ENCODE results near the gene FBLIM1. TPM values are rescaled to one million over a fixed set of nuclear protein-coding genes. Genes with fewer than 3 reads are reported as not detected.

The FBLIM1 gene
- total and polyA plus RNA-seq, 2 donors: 1.6 to 10.3 TPM

GRCh38 chr1:15750924-15751323, 7.7 kb upstream of the FBLIM1 start:
- Histone ChIP-seq H3K27ac (ENCODE audit: low read depth in 1 of 2, low read length in 1 of 2) (no peak overlapping the region), H3K9me3 (ENCODE audit: control insufficient read depth in 2 of 2, insufficient read depth in 1 of 2, low read length in 1 of 2) (no peaks in the 10 kb centered on the region), H3K4me3 (ENCODE audit: low read length in 2 of 2) (no peak overlapping the region), H3K36me3 (ENCODE audit: control insufficient read depth in 2 of 2, insufficient read depth in 2 of 2, low read length in 1 of 2) (no peaks in the 10 kb centered on the region), H3K4me1 (ENCODE audit: control insufficient read depth in 2 of 2, insufficient read depth in 2 of 2, low read length in 2 of 2) (no peaks in the 10 kb centered on the region), H3K27me3 (ENCODE audit: control insufficient read depth in 2 of 2, insufficient read depth in 1 of 2, low read length in 1 of 2) (peaks cover 0 to 12% of the 10 kb centered on the region in 2 donors)
- WGBS: 94% methylated on average over 12 of the region's 12 CpGs
- no peak for DNase-seq (ENCODE audit: low read depth in 6 of 9, low spot score in 9 of 9)

- no peaks in the 10 kb centered on the region for H3K36me3 ChIP-seq (ENCODE audit: control insufficient read depth in 2 of 2, insufficient read depth in 2 of 2, low read length in 1 of 2)
- WGBS: 91% methylated on average over 10 of the region's 10 CpGs
- peaks cover 6 to 20% of the 10 kb centered on the region in 2 donors for H3K27me3 ChIP-seq (ENCODE audit: control insufficient read depth in 2 of 2, insufficient read depth in 1 of 2, low read length in 1 of 2)
- H3K9me3 ChIP-seq (ENCODE audit: control insufficient read depth in 2 of 2, insufficient read depth in 1 of 2, low read length in 1 of 2): no peaks in the 10 kb centered on the region
- no peak overlapping the region for H3K27ac ChIP-seq (ENCODE audit: low read depth in 1 of 2, low read length in 1 of 2)
- H3K4me3 ChIP-seq (ENCODE audit: low read length in 2 of 2): no peak overlapping the region
- no peak for DNase-seq (ENCODE audit: low read depth in 6 of 9, low spot score in 9 of 9)
- H3K4me1 ChIP-seq (ENCODE audit: control insufficient read depth in 2 of 2, insufficient read depth in 2 of 2, low read length in 2 of 2): peaks cover 6 to 7% of the 10 kb centered on the region in 2 donors
Measured at GRCh38 chr1:15751717-15752116, 6.9 kb upstream of the FBLIM1 start.

GRCh38 chr1:15753776-15754175, 4.8 kb upstream of the FBLIM1 start:
- 88% methylated on average over 10 of the region's 10 CpGs for WGBS

GRCh38 chr1:15755021-15755645, 3.5 kb upstream of the FBLIM1 start:
- WGBS: 98% methylated on average over 2 of the region's 2 CpGs
- Histone ChIP-seq H3K36me3 (ENCODE audit: control insufficient read depth in 2 of 2, insufficient read depth in 2 of 2, low read length in 1 of 2) (no peaks in the 10 kb centered on the region), H3K27me3 (ENCODE audit: control insufficient read depth in 2 of 2, insufficient read depth in 1 of 2, low read length in 1 of 2) (peaks cover 34 to 53% of the 10 kb centered on the region in 2 donors), H3K4me1 (ENCODE audit: control insufficient read depth in 2 of 2, insufficient read depth in 2 of 2, low read length in 2 of 2) (peaks cover 8 to 13% of the 10 kb centered on the region in 2 donors), H3K9me3 (ENCODE audit: control insufficient read depth in 2 of 2, insufficient read depth in 1 of 2, low read length in 1 of 2) (no peaks in the 10 kb centered on the region), H3K27ac (ENCODE audit: low read depth in 1 of 2, low read length in 1 of 2) (no peak overlapping the region), H3K4me3 (ENCODE audit: low read length in 2 of 2) (no peak overlapping the region)
- no peak for DNase-seq (ENCODE audit: low read depth in 6 of 9, low spot score in 9 of 9)

More at GRCh38 chr1:15753776-15754175, 4.8 kb upstream of the FBLIM1 start:
- Histone ChIP-seq H3K4me3 (ENCODE audit: low read length in 2 of 2) (no peak overlapping the region), H3K9me3 (ENCODE audit: control insufficient read depth in 2 of 2, insufficient read depth in 1 of 2, low read length in 1 of 2) (no peaks in the 10 kb centered on the region), H3K27me3 (ENCODE audit: control insufficient read depth in 2 of 2, insufficient read depth in 1 of 2, low read length in 1 of 2) (peaks cover 22 to 39% of the 10 kb centered on the region in 2 donors), H3K27ac (ENCODE audit: low read depth in 1 of 2, low read length in 1 of 2) (no peak overlapping the region), H3K4me1 (ENCODE audit: control insufficient read depth in 2 of 2, insufficient read depth in 2 of 2, low read length in 2 of 2) (peaks cover 6 to 8% of the 10 kb centered on the region in 2 donors), H3K36me3 (ENCODE audit: control insufficient read depth in 2 of 2, insufficient read depth in 2 of 2, low read length in 1 of 2) (no peaks in the 10 kb centered on the region)
- no peak for DNase-seq (ENCODE audit: low read depth in 6 of 9, low spot score in 9 of 9)

- no peaks in the 10 kb centered on the region for H3K36me3 ChIP-seq (ENCODE audit: control insufficient read depth in 2 of 2, insufficient read depth in 2 of 2, low read length in 1 of 2)
- H3K27ac ChIP-seq (ENCODE audit: low read depth in 1 of 2, low read length in 1 of 2): no peak overlapping the region
- DNase-seq (ENCODE audit: low read depth in 6 of 9, low spot score in 9 of 9): no peak
- peaks cover 38 to 58% of the 10 kb centered on the region in 2 donors for H3K27me3 ChIP-seq (ENCODE audit: control insufficient read depth in 2 of 2, insufficient read depth in 1 of 2, low read length in 1 of 2)
- 89% methylated on average over 4 of the region's 4 CpGs for WGBS
- H3K4me3 ChIP-seq (ENCODE audit: low read length in 2 of 2): no peak overlapping the region
- H3K4me1 ChIP-seq (ENCODE audit: control insufficient read depth in 2 of 2, insufficient read depth in 2 of 2, low read length in 2 of 2): peaks cover 8 to 13% of the 10 kb centered on the region in 2 donors
- peaks cover 0 to under 1% of the 10 kb centered on the region in 2 donors for H3K9me3 ChIP-seq (ENCODE audit: control insufficient read depth in 2 of 2, insufficient read depth in 1 of 2, low read length in 1 of 2)
Measured at GRCh38 chr1:15755646-15756040, 3.0 kb upstream of the FBLIM1 start.

GRCh38 chr1:15756143-15757015, 2.2 kb upstream of the FBLIM1 start:
- Histone ChIP-seq H3K36me3 (ENCODE audit: control insufficient read depth in 2 of 2, insufficient read depth in 2 of 2, low read length in 1 of 2) (no peaks in the 10 kb centered on the region), H3K27me3 (ENCODE audit: control insufficient read depth in 2 of 2, insufficient read depth in 1 of 2, low read length in 1 of 2) (peaks cover 45 to 65% of the 10 kb centered on the region in 2 donors), H3K9me3 (ENCODE audit: control insufficient read depth in 2 of 2, insufficient read depth in 1 of 2, low read length in 1 of 2) (peaks cover 0 to 2% of the 10 kb centered on the region in 2 donors), H3K4me3 (ENCODE audit: low read length in 2 of 2) (no peak overlapping the region), H3K4me1 (ENCODE audit: control insufficient read depth in 2 of 2, insufficient read depth in 2 of 2, low read length in 2 of 2) (peaks cover 8 to 13% of the 10 kb centered on the region in 2 donors), H3K27ac (ENCODE audit: low read depth in 1 of 2, low read length in 1 of 2) (no peak overlapping the region)
- DNase-seq (ENCODE audit: low read depth in 6 of 9, low spot score in 9 of 9): peak in 2 of 9 donors; percentile 13 to 25
- WGBS: 23% methylated on average over 21 of the region's 21 CpGs

GRCh38 chr1:15757016-15757543, 1.5 kb upstream of the FBLIM1 start:
- Histone ChIP-seq H3K36me3 (ENCODE audit: control insufficient read depth in 2 of 2, insufficient read depth in 2 of 2, low read length in 1 of 2) (no peaks in the 10 kb centered on the region), H3K9me3 (ENCODE audit: control insufficient read depth in 2 of 2, insufficient read depth in 1 of 2, low read length in 1 of 2) (peaks cover 0 to 2% of the 10 kb centered on the region in 2 donors), H3K27me3 (ENCODE audit: control insufficient read depth in 2 of 2, insufficient read depth in 1 of 2, low read length in 1 of 2) (peaks cover 48 to 72% of the 10 kb centered on the region in 2 donors), H3K4me3 (ENCODE audit: low read length in 2 of 2) (no peak overlapping the region), H3K27ac (ENCODE audit: low read depth in 1 of 2, low read length in 1 of 2) (no peak overlapping the region), H3K4me1 (ENCODE audit: control insufficient read depth in 2 of 2, insufficient read depth in 2 of 2, low read length in 2 of 2) (peaks cover 8 to 13% of the 10 kb centered on the region in 2 donors)
- WGBS: 67% methylated on average over 9 of the region's 9 CpGs
- no peak for DNase-seq (ENCODE audit: low read depth in 6 of 9, low spot score in 9 of 9)

GRCh38 chr1:15757575-15758342, 836 bp upstream of the FBLIM1 start:
- 19% methylated on average over 24 of the region's 24 CpGs for WGBS
- Histone ChIP-seq H3K27ac (ENCODE audit: low read depth in 1 of 2, low read length in 1 of 2) (no peak overlapping the region), H3K36me3 (ENCODE audit: control insufficient read depth in 2 of 2, insufficient read depth in 2 of 2, low read length in 1 of 2) (no peaks in the 10 kb centered on the region), H3K9me3 (ENCODE audit: control insufficient read depth in 2 of 2, insufficient read depth in 1 of 2, low read length in 1 of 2) (peaks cover 0 to 2% of the 10 kb centered on the region in 2 donors), H3K4me1 (ENCODE audit: control insufficient read depth in 2 of 2, insufficient read depth in 2 of 2, low read length in 2 of 2) (peaks cover 8 to 13% of the 10 kb centered on the region in 2 donors), H3K27me3 (ENCODE audit: control insufficient read depth in 2 of 2, insufficient read depth in 1 of 2, low read length in 1 of 2) (peaks cover 48 to 79% of the 10 kb centered on the region in 2 donors), H3K4me3 (ENCODE audit: low read length in 2 of 2) (no peak overlapping the region)
- no peak for DNase-seq (ENCODE audit: low read depth in 6 of 9, low spot score in 9 of 9)

Data from thymus (tissue), 11 donors.